Measurements from ENCODE around the gene RERE.

Gene RERE

DNA sequence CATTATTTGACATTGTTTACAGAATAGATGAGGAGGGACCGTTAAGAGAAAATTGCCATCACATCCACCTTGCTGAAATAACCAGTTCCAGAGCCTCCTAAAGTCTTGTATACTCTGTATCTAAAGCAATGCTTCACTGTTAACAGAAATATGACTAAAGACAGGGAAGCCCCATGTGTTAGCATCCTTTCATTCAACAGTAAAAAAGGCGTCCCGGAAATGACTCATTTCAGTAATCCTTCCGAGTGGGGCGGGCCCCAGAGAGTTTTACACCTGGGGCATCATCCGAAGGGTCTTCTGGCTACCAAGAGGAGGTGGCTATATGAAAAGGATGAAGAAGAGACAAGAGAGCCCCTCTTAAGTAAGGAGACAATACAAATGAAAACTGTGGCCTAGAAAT lies 272.4 kb downstream of the RERE start:
- Histone ChIP-seq H3K36me3 (ENCODE audit: control insufficient read depth, insufficient read depth, low read length) (no peaks in the 10 kb centered on the region), H3K9ac (ENCODE audit: low read depth, low read length) (no peak overlapping the region), H3K4me1 (ENCODE audit: control insufficient read depth, insufficient read depth, low read length) (no peaks in the 10 kb centered on the region), H3K9me3 (ENCODE audit: control insufficient read depth, insufficient read depth, low read length) (no peaks in the 10 kb centered on the region), H3K4me3 (ENCODE audit: low read depth, low read length) (no peak overlapping the region), H3K27me3 (ENCODE audit: control insufficient read depth, insufficient read depth, low read length) (no peaks in the 10 kb centered on the region)

GRCh38 chr1:8544644-8545043 lies 272.8 kb downstream of the RERE start:
- no peaks in the 10 kb centered on the region for H3K36me3 ChIP-seq (ENCODE audit: control insufficient read depth, insufficient read depth, low read length)
- no peak overlapping the region for H3K9ac ChIP-seq (ENCODE audit: low read depth, low read length)
- H3K27me3 ChIP-seq (ENCODE audit: control insufficient read depth, insufficient read depth, low read length), result no peaks in the 10 kb centered on the region

DNA sequence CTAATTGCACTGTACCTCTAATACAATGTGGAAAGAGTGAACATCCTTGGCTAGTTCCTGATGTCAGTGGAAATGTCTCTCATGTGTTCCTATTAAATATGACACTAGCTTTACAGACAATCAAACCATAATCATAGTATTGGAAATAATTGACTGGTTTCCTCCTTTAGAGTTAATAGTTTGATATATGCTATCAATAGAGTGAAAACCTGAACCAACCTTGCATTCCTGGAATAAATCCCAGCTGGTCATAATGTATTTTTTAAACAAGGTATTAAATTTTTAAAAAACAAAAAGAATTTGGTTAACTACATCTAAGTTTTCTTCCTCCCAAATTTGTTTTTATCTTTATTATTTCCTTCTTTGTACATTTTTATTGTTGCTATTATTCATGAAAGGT lies 273.5 kb downstream of the RERE start:
- no peaks in the 10 kb centered on the region for H3K27me3 ChIP-seq (ENCODE audit: control insufficient read depth, insufficient read depth, low read length)
- no peaks in the 10 kb centered on the region for H3K4me1 ChIP-seq (ENCODE audit: control insufficient read depth, insufficient read depth, low read length)
- H3K9ac ChIP-seq (ENCODE audit: low read depth, low read length), result no peak overlapping the region
- no peaks in the 10 kb centered on the region for H3K36me3 ChIP-seq (ENCODE audit: control insufficient read depth, insufficient read depth, low read length)
- no peaks in the 10 kb centered on the region for H3K9me3 ChIP-seq (ENCODE audit: control insufficient read depth, insufficient read depth, low read length)
- H3K4me3 ChIP-seq (ENCODE audit: low read depth, low read length), result no peak overlapping the region

More at GRCh38 chr1:8544644-8545043, 272.8 kb downstream of the RERE start:
- Histone ChIP-seq H3K9me3 (ENCODE audit: control insufficient read depth, insufficient read depth, low read length) (no peaks in the 10 kb centered on the region), H3K4me1 (ENCODE audit: control insufficient read depth, insufficient read depth, low read length) (no peaks in the 10 kb centered on the region), H3K4me3 (ENCODE audit: low read depth, low read length) (no peak overlapping the region)

DNA sequence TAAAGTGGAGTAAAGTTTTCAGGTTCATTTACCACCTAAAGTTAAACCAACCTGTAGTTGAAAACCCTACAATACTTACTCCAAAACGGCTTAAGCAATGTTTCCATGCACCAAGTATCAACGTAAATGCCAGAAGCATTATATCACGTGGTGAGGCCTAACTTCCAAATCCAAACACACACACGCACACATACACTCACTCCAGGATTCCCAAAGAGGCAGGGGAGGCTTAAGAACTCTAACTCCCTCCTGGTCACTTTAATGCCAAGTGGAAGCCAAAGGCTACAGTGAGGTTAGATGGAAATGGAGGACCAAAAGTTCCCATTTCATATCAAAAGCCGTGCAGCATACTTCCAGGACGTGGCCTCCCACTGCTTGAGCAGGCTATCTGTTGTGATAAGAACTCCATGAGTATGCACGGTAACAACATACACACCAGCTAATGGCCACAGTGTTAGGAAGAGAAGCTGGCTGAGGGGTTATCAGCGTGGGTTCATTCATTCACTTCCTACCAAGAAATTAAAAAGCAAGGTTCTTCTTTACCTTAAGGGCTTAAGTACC lies 275.4 kb downstream of the RERE start:
- Histone ChIP-seq H3K4me1 (ENCODE audit: control insufficient read depth, insufficient read depth, low read length) (no peaks in the 10 kb centered on the region), H3K9ac (ENCODE audit: low read depth, low read length) (no peak overlapping the region), H3K9me3 (ENCODE audit: control insufficient read depth, insufficient read depth, low read length) (no peaks in the 10 kb centered on the region), H3K4me3 (ENCODE audit: low read depth, low read length) (no peak overlapping the region), H3K36me3 (ENCODE audit: control insufficient read depth, insufficient read depth, low read length) (no peaks in the 10 kb centered on the region), H3K27me3 (ENCODE audit: control insufficient read depth, insufficient read depth, low read length) (no peaks in the 10 kb centered on the region)

GRCh38 chr1:8540971-8541370 lies 276.5 kb downstream of the RERE start:
- no peaks in the 10 kb centered on the region for H3K4me1 ChIP-seq (ENCODE audit: control insufficient read depth, insufficient read depth, low read length)
- no peak overlapping the region for H3K4me3 ChIP-seq (ENCODE audit: low read depth, low read length)
- no peak overlapping the region for H3K9ac ChIP-seq (ENCODE audit: low read depth, low read length)
- H3K36me3 ChIP-seq (ENCODE audit: control insufficient read depth, insufficient read depth, low read length), result no peaks in the 10 kb centered on the region
- no peaks in the 10 kb centered on the region for H3K27me3 ChIP-seq (ENCODE audit: control insufficient read depth, insufficient read depth, low read length)
- H3K9me3 ChIP-seq (ENCODE audit: control insufficient read depth, insufficient read depth, low read length), result no peaks in the 10 kb centered on the region

DNA sequence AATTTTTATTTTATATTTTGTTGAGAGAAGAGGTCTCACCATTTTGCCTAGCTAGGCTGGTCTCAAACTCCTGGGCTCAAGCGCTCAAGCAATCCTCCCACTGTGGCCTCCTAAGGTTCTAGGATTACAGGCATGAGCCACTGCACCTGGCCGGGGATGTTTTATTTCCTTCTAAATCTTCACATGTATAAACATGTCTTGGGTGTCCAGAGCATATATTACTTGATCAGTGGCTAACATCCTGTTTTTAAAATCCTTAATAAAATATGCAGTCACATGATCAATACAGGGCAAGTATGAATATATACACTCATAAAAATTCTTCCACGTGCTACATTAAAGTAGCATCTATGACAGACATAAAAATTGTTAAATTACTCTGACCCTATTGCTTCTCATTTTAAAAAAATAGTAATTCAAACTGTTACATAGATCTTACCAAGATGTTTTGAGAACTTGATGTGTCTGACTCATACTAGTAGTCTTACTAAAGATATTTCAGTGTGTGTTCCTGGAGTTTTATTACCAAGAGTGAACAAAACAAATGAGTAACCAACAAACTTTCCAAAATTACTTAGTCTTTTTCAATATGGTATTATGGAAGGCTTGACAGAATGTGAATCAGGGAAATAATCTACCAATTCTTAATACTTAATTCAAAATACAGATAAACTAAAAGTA lies 277.0 kb downstream of the RERE start:
- H3K9me3 ChIP-seq (ENCODE audit: control insufficient read depth, insufficient read depth, low read length), result no peaks in the 10 kb centered on the region
- H3K27me3 ChIP-seq (ENCODE audit: control insufficient read depth, insufficient read depth, low read length), result no peaks in the 10 kb centered on the region
- no peaks in the 10 kb centered on the region for H3K4me1 ChIP-seq (ENCODE audit: control insufficient read depth, insufficient read depth, low read length)
- H3K9ac ChIP-seq (ENCODE audit: low read depth, low read length), result no peak overlapping the region
- H3K36me3 ChIP-seq (ENCODE audit: control insufficient read depth, insufficient read depth, low read length), result no peaks in the 10 kb centered on the region
- no peak overlapping the region for H3K4me3 ChIP-seq (ENCODE audit: low read depth, low read length)

GRCh38 chr1:8539683-8540082 lies 277.8 kb downstream of the RERE start:
- Histone ChIP-seq H3K9me3 (ENCODE audit: control insufficient read depth, insufficient read depth, low read length) (no peaks in the 10 kb centered on the region), H3K4me3 (ENCODE audit: low read depth, low read length) (no peak overlapping the region), H3K27me3 (ENCODE audit: control insufficient read depth, insufficient read depth, low read length) (no peaks in the 10 kb centered on the region), H3K4me1 (ENCODE audit: control insufficient read depth, insufficient read depth, low read length) (no peaks in the 10 kb centered on the region), H3K36me3 (ENCODE audit: control insufficient read depth, insufficient read depth, low read length) (no peaks in the 10 kb centered on the region), H3K9ac (ENCODE audit: low read depth, low read length) (no peak overlapping the region)

DNA sequence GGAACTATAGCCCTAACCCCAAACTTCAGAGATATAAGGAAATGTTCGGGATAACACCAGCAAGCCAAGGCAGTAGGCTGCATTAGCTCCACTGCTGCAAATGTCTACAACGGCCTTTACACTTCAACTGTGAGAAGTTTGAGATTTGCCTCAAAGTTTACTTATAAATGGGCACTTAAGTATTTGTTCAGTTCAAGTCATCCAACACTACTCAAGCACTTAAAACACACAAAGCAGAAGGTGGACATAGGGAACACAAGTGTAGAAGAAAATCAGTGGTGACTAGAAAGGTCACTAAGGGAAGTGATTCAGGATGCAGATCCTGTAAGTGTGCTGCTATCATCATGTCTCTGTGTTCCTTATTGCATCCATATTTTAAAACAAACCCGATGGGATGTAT lies 278.9 kb downstream of the RERE start:
- Histone ChIP-seq H3K36me3 (ENCODE audit: control insufficient read depth, insufficient read depth, low read length) (no peaks in the 10 kb centered on the region), H3K9ac (ENCODE audit: low read depth, low read length) (no peak overlapping the region), H3K27me3 (ENCODE audit: control insufficient read depth, insufficient read depth, low read length) (no peaks in the 10 kb centered on the region), H3K9me3 (ENCODE audit: control insufficient read depth, insufficient read depth, low read length) (no peaks in the 10 kb centered on the region), H3K4me1 (ENCODE audit: control insufficient read depth, insufficient read depth, low read length) (no peaks in the 10 kb centered on the region), H3K4me3 (ENCODE audit: low read depth, low read length) (no peak overlapping the region)

DNA sequence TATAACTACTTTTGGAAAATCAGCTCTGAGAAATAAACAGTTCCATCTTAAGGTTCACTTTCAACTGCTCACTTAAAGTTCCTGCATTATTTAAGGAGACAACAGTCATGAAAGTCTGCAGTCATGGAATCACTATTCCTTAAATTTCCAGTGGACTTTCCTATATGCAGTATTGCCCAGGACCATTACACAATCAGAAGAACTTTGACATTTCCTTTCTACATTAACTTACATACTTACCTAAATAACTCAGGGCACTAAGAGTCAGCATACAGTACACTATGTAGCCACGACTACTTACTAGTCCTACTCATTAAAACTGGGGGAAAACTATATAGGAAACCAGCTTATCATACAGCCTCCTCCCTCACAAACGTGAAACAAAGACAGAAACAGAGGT lies 279.4 kb downstream of the RERE start:
- H3K9ac ChIP-seq (ENCODE audit: low read depth, low read length), result no peak overlapping the region
- H3K36me3 ChIP-seq (ENCODE audit: control insufficient read depth, insufficient read depth, low read length), result no peaks in the 10 kb centered on the region

GRCh38 chr1:8536515-8536914 lies 280.9 kb downstream of the RERE start:
- no peak overlapping the region for H3K4me3 ChIP-seq (ENCODE audit: low read depth, low read length)
- H3K9me3 ChIP-seq (ENCODE audit: control insufficient read depth, insufficient read depth, low read length), result no peaks in the 10 kb centered on the region
- H3K27me3 ChIP-seq (ENCODE audit: control insufficient read depth, insufficient read depth, low read length), result no peaks in the 10 kb centered on the region
- H3K4me1 ChIP-seq (ENCODE audit: control insufficient read depth, insufficient read depth, low read length), result no peaks in the 10 kb centered on the region
- no peak overlapping the region for H3K9ac ChIP-seq (ENCODE audit: low read depth, low read length)
- H3K36me3 ChIP-seq (ENCODE audit: control insufficient read depth, insufficient read depth, low read length), result no peaks in the 10 kb centered on the region

More for the DNA sequence above, 279.4 kb downstream of the RERE start:
- Histone ChIP-seq H3K27me3 (ENCODE audit: control insufficient read depth, insufficient read depth, low read length) (no peaks in the 10 kb centered on the region), H3K4me1 (ENCODE audit: control insufficient read depth, insufficient read depth, low read length) (no peaks in the 10 kb centered on the region), H3K4me3 (ENCODE audit: low read depth, low read length) (no peak overlapping the region), H3K9me3 (ENCODE audit: control insufficient read depth, insufficient read depth, low read length) (no peaks in the 10 kb centered on the region)

DNA sequence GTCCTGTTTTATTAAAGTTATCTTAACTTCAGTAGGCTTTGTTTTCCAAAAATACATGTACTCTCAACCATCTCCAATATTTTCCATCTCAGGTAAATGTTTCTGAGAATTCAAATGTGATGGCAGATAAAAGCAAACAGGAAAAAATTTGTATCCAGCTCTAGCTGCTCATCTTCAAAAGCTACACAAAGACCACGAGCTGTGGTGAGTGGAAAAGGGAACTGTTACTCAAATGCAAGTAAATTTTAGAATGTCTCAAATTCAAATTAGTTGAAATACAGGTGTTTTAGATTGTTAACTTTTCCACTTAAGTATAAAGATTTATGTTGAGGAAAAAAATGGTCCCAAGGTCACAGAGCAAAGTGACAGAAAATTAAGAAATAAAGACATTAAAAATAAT lies 283.5 kb downstream of the RERE start:
- no peaks in the 10 kb centered on the region for H3K27me3 ChIP-seq (ENCODE audit: control insufficient read depth, insufficient read depth, low read length)
- H3K4me3 ChIP-seq (ENCODE audit: low read depth, low read length), result no peak overlapping the region
- peaks cover 3% of the 10 kb centered on the region for H3K36me3 ChIP-seq (ENCODE audit: control insufficient read depth, insufficient read depth, low read length)
- H3K9ac ChIP-seq (ENCODE audit: low read depth, low read length), result no peak overlapping the region
- no peaks in the 10 kb centered on the region for H3K9me3 ChIP-seq (ENCODE audit: control insufficient read depth, insufficient read depth, low read length)
- H3K4me1 ChIP-seq (ENCODE audit: control insufficient read depth, insufficient read depth, low read length), result no peaks in the 10 kb centered on the region

DNA sequence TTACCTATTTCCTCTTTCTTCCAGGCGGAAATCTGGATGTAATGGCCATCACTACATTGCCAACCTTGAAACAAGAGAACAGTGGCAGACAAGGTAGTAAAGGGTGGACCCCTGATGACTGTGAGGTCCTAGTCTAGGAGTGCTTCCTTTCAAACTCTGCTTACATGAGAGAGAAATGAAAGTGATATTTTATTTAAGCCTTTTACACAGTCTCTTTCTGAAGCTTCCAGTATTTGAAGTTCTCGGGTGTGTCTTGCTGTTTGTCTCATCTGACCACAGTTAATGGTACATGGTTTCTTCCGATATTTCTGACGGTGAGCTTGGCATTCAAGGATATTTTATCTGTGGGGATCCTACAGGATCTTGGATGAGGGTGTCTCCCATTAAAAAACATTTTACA lies 284.3 kb downstream of the RERE start:
- Histone ChIP-seq H3K36me3 (ENCODE audit: control insufficient read depth, insufficient read depth, low read length) (peaks cover 3% of the 10 kb centered on the region), H3K4me1 (ENCODE audit: control insufficient read depth, insufficient read depth, low read length) (no peaks in the 10 kb centered on the region), H3K9me3 (ENCODE audit: control insufficient read depth, insufficient read depth, low read length) (no peaks in the 10 kb centered on the region), H3K27me3 (ENCODE audit: control insufficient read depth, insufficient read depth, low read length) (no peaks in the 10 kb centered on the region), H3K9ac (ENCODE audit: low read depth, low read length) (no peak overlapping the region), H3K4me3 (ENCODE audit: low read depth, low read length) (no peak overlapping the region)
